Stimulated activated CD4-positive, alpha-beta T cell treated with anti-CD3 and anti-CD28 coated beads, Interleukin-4, amount 100 ng/mL, for 24 hours (primary cell): Measurements from ENCODE around the gene RAD9A.

Source experiments
- DNase-seq: peaks from one replicate; pipeline ENCODE4 v3.0.0-alpha.2; 2020

The RAD9A gene

DNA sequence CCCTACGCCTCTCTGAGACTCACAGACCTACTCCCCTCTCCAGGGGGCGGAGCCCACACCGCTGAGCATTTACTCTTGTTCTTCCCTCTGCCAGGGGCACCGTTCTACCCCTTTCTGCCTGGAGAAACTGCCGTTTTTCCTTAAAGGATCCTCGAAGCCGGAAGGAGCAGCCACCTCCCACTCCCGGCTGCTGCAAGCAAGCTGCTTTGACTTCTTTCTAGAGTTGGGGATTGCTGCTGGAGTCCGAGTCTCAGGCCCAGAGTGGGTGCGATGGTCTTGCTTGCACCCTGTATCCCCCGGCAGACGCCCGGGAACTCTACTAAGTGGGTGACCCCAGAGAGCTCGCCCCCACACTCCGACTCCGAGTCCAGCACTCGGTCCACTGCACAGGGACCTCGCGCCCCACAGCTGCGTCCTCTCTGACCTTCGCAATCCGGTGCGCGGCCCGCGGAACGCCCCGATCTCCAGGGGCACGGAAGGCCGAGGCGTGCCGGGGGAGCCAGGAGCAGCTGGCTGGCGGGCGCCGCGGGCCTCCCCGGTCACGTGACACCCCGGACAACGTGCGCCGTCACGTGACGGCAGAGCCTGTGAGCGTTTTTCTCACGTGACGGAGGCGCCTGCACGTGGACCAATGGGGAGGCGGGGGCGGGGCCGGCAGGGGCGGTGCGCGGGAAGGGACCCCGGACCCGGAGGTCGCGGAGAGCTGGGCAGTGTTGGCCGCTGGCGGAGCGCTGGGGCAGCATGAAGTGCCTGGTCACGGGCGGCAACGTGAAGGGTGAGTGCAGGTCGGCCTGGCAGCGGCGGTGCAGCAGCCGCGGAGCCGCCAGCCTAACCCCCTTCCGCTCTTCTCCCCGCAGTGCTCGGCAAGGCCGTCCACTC, at the start of gene RAD9A:
Gene RAD9A, plus strand, starts transcription at position 683 of the 879 bp plus-strand sequence. Its CDS starts 59 bp downstream, at position 742.
- DNase-seq, result peak; percentile 93

DNA sequence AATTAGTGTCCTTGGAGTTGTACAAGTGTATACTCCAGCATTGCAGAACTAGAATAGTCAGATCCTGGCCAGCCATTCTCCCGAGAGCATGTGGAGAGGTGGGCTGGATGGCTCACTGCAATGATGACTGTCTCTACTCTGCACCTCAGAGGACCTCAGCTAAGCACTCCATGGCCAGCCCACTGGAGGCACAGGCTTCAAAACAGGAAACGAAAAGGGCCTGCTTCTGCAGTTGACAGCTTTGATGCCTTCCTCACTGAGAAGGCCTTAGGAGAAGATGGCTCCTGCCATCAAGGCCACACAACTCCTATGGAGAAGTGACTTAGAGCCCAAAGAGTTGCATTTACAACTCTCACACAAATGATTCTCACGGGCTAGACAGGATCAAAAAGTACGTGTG, 47.5 kb upstream of the RAD9A start:
- peak; percentile 27 for DNase-seq

DNA sequence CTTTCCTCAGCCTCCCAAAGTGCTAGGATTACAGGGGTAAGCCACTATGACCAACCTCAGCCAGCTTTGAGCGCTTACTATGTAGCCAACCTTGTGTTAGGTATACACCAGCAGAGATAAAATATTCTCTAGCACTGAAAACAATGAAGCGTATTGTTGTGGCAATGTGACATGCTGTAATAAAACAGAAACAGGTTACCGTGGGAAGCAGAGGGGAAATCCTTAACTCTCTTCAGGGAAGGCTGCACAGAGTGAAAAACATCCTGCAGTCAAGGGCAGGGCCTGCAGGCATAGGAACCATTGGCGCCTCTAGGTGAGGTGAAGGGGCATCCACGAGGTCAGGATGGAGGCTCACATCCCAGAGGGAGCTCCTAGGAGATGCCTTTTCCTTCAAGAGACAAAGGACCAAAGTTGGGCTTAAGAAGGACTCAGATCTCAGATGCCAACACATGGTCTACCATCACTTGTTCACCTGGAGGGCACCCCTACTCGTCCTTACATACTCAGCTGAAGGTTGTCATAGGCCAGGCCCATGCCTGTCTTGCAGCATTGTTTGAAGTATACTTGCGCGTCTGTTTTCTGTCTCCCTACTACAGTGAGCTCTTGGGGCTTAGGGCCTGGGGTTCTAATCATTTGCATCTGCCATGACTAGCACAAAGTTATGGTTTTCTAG, 46.4 kb upstream of the RAD9A start:
- DNase-seq, result no peak

DNA sequence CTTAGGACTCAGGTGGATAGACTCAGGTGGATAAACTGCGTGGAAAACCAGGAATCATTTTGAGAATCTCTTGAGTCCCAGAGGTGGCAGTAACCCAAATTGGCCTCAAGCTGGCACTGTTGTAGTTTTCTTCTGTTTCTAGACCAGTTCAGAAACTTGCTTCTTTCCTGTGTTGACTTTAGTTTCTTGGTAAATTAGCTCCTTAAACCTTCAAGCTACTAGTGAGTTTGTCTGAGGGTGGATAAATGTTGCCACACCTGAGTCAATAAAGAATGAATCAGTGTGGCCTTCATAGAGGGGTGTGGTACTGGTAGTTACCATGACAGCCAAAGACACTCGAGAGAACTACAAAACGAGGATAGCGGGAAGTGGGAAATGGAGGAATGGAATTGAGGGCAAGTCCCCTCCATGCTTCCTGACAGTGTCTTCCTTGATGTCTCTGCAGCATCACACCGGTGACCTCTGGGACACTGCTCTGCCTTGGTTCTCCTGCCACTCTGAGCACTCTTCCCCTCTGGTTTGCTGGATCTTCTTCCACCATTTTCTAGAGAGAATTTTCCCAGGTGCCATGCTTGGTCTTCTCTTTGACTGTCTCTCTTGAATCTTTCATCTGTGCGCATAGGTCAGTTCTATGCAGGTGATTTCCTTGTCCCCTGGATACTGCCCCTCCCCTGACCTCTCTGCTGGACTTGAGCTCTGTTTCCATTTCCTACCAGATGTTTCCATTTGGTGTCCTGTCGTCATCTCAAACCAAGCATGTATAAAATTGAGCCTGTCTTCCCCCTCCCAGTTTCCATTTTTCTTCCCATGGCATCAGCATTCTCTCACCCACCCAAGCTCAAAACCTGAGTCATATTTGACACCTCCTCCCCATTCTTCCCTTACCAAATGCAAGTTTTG, 45.6 kb upstream of the RAD9A start:
- no peak for DNase-seq

DNA sequence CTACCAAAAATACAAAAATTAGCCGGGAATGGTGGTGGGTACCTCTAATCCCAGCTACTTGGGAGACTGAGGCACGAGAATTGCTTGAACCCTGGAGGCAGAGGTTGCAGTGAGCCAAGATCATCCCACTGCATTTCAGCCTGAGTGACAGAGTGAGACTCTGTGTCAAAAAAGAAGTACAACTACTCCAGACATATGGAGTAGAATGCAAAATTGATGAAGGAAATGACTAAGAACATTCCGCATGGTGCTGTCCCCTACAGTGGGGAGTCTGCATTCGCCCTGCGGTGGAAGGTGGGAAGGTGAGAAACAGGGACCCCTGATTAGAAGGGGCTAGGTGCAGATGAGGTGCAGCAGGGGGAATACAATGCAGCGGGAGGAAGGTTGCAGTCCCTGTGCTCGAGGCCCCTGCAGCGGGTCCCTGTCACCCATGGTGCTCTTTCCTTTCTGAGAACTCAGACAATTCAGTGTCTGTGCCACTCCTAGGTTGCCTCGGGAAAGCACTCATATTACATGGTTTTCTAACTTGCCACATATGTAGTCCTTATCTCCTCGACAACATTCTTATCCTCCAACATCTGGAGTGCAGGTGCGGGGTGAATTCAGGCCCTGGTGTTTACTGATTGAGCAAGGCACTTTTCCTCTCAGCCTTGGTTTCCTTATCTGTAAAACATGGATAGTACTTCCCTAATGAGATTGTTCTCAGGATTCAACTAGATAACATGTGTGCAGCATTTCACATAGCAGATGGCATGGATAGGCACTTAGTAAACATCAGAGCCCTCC, 43.6 kb upstream of the RAD9A start:
- DNase-seq, result no peak

DNA sequence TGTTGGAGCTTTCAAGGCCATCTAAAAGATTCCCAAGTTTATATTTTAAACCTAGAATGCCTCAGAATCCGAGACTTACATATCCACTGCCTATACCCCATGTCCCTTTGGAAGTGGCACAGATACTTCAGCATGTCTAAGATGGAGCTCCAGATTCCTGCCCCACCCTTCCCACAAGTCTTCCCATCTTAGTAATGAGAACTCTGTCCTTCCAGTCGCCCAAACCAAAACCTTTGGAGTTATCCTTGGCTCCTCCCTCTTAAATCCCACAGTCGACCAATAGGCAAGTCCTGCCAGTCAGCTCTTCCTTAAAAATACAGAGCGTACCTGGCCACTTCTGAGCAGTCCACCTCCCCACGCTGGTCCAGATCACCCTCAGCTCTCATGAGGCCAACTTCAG, 42.8 kb upstream of the RAD9A start:
- DNase-seq, result no peak

DNA sequence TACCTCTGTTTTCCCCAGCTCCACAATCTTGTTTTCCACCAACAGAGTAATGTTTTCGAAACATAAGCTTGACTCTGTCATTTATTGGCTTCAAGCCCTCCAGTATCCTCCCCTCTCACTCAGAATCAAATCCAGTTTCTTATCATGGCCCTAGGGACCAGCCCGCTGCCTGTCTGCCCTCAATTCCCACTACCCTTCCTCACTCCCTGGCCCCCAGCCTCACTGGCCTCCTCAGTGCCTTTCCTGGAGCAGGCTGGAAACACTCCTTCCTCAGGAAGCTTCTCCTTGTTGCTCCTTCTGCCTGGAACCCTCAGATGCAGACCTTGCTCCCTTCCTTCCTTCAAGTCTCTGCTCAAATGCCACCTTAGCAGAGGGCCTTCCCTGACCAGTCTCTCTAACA, 42.3 kb upstream of the RAD9A start:
- no peak for DNase-seq

DNA sequence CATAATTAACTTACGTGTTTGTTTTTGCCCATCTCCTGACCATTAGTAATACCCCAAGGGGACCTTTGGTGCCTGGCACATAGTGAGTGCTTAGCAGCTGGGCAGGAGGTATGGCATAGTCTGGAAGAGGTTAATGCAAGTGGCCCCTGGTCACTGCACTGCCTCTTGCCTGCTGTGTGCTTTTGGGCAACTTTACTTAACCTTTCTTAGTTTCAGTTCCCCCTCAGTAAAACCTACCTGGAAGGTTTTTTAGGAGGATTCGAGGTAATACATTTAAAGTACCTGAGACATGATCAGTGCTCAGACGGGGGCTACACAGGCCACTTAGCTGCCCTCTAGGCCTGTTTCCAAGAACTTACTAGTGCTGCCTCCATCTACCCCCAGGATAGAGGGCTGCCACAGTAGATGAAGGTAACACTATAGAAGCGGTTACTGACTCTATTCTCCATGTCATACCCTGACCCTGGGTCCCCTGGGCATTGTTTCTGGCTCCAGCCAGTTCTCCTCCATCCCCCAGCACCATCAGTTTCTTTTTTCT, 41.8 kb upstream of the RAD9A start:
- DNase-seq, result no peak

DNA sequence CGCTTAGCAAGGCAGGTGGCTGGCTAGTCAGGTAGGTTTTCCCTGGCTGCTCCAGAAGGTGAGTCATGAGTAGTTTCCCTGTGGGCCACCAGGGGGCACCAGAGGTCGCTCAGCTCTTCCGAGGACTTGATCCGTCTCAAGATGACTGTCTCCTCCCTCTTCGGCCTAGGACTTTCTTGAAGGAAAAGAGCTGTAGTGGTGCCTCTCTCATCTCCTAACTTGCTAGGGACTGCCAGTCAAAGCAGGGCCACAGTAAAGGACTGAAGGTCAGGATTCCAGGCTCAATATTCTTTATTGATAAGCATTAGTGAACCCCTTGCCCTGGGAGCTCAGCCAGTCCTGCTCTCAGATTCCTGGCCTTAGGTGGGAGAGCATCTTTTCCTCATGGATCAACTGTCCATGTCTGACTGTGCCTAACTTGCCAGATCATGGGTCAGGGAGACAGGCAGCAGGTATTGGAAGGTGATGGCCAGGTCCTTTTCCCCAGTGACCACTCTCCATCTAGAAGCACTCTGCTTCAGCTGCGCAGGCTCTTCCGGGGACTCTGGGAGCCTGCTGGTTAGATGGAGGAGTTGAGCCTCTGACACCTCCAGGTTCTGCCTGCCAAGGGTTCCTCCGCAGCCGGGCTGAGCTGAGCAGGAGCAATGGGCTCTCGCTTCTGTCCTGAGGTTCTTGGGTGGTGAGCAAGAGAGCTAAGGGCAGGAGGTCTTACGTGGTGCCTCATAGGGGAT, 40.3 kb upstream of the RAD9A start:
- DNase-seq, result peak; percentile 63

DNA sequence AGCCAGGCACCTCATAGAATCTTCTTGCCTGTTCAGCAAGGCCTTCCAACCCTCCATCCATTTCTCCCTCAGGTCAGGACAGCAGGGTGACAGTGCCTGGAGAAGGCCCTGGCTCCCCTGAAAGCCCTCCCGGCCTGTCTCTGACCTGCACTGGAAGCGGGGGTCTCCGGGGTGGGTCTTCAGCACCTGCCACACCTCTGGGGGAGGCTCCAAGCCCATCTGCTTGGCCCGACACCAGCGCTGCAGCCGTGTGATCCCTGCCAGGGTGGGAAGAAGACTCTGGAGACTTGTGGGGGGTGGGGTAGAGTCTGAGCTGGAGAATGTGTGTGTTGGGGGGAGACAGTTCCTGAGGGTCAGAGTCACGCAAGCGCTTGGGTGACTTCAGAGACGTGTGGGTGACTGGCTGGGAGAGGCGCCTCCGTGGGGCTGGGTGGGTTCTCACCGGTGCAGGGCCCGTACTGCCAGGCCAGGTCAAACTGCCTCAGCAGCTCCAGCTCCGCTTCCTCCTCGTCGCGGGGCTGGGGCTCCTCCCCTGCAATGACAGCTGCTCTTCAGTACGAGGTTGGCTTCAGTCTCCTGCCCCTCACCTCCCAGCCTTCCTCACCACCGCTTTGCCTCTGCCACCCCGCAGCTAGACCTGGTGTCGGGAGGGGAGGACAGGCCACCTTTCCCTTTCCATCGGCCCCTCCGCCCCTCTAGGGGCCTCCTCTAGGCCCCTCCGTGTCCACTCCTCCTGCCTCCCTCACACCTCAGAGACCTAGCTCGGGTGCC, 39.1 kb upstream of the RAD9A start:
- no peak for DNase-seq

DNA sequence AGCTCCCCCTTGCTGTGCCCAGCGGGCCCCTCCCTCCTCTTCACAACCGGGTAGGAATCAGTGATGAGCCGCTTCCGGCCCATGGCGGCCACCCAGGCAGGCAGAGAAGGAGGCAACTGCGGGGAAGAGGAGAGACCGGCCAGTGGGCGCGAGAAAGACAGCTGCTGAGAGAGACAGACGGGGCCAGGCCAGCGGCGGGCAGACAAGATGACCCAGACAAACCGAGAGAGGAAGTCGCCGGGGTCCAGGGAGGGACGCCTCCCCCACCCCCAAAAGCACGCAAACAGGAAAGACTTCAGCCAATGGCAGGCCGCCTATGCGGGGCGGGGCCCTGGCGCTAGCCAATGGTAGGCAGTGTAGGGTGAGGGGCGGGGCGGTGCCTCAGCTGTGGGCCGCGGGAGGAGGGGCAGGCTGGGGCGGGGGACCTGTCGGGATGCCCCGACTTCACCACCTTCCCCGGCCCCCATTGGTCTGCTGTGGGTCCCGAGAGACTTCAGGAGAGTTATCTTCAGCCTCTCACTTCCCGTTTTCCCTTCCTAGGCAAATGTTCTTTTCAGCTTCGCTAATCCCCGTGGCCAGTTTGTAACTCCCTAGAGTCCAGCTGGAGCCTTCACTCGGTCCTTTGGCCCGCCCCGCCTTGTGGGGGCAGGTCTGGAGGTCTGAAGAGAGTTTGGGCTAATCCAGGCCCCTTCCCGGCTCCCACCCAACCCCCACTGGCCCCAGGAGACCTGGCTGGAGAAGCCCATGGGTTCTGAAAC, 38.3 kb upstream of the RAD9A start, which contains the start of gene POLD4:
Gene POLD4, minus strand, starts transcription at position 230 of the 758 bp plus-strand sequence. Its CDS starts 147 bp downstream, at position 83.
- DNase-seq, result peak; percentile 96

DNA sequence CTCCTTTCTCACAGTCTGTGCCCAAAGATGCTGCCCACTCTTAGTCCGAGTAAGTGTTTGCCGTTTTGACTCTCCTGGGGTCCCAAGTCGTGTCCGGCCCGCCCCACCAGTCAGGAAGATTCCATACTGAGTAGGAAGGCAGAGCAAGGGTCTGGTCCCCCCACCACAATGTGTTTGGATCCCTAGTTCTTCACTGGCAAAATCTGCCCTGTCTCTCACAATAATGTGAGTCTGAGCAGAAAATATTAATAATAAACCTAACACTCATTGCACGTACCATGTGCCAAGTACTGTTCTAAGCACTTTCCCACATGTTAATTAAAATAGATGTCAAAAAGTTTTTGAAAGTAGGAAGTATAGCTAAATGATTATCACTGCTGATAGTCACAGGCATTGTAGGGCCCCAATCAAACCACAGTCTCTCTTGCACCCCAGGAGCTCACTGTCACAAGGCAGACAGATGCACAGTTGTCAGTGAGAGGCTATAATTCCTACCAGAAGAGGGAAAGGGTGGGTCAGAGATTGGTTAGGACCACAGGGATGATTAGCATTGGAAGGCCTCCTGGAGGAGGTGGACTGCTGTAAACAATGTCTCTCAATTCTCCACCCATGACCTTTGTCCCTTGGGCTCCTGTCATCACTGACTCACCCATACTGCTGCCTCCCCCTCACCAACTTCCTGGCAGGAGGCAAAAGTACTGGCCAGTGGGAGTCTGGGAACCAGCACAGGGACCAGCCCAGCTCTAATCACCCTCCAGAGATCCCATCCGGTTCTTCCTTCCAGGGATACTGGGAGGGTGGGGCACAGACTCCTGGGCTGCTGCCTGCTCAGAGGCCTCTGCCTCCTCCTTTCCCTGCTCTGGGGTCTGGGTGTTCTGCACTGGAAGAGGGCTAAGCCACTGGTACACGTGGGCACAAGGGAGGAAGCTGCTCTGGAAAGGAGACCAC, 37.4 kb upstream of the RAD9A start:
- DNase-seq, result no peak

DNA sequence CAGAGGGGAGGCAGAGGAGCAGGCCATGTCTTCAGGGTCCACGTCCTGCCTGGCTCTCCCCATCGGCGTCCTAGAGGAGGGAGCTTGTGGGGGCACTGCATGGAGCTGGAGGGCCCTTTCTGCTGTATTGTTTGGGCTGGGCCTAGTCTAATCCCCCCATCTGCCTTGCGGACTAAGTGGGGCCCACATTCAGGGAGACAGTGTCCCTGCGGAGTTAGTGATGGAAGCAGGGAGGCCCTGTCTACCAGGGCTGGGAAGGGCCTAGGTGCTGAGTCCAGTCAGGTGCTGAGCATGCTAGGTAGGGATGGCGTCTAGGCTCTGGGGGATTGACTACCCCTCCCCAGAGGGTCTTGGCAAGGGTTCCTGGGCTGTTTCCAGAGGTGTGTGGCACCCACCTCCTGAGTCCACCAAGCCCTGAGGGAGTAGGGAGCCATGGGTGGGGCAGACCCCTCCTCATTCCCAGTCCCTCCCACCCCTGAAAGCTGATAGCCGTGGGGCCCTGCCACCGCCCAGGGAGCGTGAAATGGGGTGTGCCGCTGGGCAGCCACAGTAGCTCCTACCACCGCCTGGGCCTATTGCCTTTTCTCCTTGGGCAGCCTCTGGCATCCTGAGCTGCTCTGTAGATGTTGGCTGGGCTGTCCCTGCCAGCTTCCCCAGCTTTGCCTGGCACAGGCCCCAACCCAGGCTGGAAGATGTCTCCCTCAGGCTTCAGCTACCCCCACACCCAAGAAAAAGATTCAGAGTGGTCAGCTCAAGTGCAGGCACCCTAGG, 36.6 kb upstream of the RAD9A start:
- DNase-seq, result no peak

DNA sequence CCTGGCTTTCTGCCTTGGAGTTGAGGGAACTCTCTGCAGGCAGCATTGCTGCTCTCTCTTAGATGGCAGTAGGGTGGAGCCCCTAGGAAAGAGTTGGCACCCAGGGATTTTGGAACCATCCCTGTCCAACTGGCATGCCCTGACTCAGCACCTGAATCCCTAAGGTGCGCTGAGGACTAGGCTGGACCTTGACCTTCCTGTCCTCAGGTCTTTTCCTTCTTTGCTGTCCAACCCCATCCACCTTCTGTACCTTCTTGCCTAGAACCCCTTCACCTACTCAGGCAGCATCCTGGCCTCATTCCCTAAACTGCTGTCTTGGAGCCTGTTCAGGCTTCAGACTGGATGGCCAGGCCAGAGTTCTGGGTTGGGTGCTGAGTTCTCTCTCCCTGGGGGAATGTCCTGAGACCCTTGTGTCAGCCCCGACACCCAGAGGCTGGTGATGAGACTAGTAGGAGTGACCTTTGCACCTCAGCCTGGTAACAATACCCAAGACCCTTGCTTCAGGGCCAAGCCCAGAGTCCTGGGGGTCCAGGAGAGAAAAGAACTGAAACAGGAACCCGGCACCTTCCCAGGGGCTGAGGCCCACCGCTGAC, 35.9 kb upstream of the RAD9A start:
- no peak for DNase-seq

DNA sequence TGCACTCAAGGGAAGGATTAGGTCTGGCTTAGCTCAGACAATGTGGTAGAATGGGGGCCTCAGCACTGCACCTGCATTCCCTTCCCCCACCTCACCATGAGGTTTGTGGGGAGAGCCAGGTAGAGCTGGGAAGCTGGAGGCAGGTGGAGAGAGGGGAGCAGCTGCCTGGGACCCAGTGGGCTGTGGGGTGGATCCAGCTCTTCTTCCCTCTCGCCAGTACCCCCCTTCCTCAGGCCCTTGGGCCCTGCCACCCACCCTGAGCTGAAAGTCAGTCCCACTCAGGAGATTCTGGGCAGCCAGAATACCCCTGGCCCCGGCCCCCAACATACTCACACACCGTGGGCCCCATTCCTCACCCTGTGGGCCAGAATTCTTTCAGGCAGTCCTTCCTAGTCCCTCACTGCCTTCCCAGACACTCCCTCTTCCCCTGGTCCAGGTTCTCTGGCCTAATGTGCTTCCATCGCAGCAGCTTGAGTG, 35.4 kb upstream of the RAD9A start:
- no peak for DNase-seq

DNA sequence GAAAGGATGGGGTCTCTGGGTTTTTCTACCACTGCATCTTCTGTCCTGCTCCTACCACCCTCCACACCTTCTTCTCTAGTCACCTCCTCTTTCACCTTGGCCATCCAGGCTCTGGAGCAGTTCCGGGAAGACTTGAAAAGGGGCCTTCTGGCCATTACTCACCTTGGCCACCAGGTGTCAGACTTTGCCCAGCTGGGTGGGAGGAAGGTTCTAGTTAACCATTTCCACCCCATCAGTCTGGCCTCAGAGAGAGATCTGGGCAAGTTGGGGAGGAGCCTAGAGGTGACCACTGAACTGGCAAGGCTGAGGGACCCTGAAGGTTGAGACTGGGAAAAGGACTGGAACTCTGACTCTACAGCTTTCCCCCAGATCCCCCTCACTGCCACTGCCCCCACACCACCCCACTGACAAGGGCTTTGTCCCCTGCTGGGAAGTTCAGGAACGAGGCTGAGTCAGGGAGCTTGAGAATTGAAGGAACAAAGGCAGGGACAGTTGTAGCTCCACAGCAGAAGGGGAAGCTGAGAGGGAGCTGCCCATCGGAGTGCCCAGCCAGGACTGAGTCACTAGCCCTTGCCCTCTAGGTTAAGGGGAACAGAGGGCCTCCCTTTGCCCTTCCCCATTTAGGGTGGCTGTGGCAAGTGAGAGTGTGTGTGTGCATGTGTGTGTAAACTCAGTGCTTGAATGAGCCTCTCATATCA, 34.8 kb upstream of the RAD9A start:
- peak; percentile 77 for DNase-seq
